T follicular helper cell (primary cell): Measurements from ENCODE around the gene MLXIP.
"Not testable (repeated sequence)": the region's sequence is repeated elsewhere in the genome, so short reads cannot be mapped to it uniquely, and the experiment has no call there.

Experiments
- DNase-seq: peaks from one replicate; pipeline ENCODE4 v3.0.0-alpha.2; 2020; ENCODE audit warnings: low read depth

The MLXIP gene

DNA sequence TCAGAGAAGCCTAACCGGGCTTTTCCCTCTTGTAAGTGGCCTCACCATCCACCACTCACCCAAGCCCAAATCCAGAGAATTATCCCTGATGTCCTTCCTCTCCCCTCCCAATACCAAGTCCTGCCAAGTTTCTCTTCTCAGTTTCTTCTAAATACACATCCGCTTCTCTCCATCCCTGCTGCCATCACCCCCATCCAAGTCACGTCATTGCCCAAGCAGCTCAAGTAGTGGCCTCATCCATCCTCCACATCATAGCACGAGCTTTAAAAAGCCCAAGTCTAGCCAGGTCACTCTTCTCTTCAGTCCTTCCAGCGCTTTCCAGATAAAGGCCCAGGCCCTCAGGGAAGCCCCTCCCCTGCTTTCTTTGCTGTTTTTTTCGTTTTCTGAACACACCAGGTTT, 70.1 kb downstream of the MLXIP start:
- no peak for DNase-seq

DNA sequence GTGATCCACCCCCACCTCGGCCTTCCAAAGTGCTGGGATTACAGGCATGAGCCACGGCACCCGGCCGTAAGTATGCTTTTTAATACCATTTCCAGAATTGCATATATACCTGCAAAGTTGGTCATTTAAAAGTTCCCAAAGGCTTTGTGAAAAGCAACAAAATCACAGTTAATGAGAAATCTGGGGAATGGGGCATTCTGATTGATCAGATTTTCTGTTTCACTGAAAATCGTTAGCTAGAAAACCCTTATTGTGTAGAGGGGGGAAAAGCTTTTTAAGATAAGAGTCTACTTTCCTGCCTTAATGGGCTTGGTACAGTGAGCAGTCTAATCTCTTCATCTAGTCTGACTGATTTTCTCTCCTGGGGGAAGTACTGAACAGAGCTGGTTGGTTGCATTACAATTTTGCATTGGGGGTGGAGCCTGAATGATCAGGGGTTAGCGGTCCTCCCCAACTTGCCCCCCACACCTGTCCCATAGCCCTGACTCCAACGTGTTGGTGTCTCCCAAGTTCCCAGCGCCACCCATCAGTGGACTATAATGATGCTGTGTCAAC, 71.6 kb downstream of the MLXIP start:
- DNase-seq: no peak

DNA sequence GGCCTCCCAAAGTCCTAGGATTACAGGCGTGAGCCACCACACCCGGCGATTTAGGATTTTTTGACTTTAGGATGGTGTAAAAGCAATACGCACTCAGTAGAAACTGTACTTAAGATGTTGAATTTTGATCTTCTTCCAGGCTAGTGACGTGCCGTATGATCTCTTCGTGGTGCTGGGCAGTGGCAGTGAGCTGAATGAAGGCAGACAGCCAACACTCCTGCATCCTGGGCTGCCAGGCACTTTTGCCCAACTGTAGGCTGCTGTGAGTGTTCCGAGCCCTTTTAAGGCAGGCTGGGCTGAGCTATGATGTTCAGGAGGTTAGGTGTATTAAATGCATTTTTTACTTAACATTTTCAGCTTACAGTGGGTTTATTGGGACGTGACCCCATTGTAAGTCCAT, 74.2 kb downstream of the MLXIP start:
- DNase-seq: no peak

DNA sequence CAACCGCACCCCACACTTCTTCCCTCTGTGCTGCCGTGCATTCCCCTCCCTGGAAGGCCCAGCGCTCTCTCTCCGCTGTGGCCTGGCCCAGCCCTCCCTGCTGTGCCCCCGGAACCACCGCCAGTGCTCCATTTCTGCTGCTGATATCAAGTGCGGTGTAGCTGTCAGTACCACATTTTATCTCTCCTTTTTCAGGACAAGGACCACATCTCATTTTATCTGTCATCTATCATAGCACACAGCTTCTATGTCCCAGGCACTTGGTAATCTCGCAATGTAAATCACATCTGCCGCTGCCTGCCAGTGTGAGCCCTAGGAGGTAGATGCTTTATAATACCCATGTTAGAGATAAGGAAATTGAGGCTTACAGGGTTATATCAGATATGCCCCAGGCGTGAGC, 77.1 kb downstream of the MLXIP start:
- no peak for DNase-seq

DNA sequence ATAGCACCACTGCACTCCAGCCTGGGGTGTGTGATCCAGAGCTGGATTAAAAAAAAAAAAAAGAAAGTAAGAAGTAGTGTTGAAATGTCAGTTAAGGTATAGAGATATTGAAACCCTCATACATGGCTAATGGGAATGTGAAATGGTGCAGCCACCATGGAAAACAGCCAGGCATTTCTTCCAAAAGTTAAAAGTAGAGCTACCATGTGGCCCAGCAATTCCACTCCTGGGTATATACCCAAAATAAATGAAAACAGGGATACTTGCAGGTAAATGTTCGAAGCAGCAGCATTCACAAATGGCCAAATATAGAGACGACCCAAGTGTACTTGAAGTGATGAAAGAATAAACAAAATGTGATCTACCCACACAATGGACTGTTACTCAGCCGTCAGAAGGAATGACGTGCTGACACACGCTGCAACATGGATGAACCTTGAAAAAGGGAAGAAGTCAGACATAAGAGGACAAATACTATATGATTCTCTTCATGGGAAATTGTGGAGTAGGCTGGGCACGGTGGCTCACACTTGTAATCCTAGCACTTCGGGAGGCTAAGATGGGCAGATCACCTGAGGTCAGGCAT, 80.2 kb downstream of the MLXIP start:
- DNase-seq: no peak

DNA sequence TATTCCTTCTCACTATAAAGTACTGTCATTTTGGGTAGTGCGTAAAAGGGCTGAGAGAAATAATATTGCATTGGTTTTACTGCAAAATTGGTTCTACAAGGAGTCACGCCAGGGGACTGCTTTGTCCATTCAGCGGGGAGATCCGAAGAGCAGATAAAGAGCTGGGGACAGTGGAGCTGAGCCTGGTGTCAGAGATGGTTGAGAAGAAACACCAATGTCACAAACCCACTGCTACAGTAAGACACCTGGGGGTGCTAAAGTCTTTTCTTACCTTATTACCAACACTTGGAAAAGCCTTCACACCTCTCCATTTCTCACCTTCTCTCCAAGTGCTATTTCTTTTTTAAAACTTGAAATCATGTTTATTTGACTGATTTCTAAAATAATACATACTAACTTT, 81.3 kb downstream of the MLXIP start:
- no peak for DNase-seq

DNA sequence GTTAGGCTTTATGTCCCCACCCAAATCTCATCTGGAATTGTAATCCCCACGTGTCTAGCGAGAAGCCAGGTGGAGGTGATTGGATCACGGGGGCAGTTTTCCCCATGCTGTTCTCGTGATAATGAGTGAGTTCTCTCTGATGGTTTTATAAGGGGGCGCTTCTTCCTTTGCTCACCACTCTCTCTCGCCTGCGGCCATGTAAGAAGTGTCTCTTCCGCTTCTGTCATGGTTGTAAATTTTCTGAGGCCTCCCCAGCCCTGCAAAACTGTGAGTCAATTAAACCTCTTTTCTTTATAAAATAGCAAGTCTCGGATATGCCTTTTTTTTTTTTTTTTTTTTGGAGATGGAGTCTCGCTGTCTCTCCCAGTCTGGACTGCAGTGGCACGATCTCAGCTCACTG, 82.2 kb downstream of the MLXIP start:
- DNase-seq: no peak

DNA sequence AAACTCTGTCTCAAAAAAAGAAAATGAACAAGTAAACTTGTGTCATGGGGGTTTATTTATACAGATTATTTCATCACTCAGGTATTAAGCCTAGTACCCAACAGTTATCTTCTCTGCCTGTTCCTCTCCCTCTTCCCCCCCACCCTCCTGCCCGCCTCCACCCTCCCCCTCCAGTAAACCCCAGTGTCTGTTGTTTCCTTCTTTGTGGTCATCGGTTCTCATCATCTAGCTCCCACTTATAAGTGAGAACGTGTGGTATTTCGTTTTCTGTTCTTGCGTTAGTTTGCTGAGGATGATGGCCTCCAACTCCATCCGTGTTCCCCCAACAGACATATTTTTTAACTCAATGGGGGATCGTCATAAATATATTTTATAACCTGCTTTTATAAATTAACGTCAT, 83.1 kb downstream of the MLXIP start:
- DNase-seq: no peak

DNA sequence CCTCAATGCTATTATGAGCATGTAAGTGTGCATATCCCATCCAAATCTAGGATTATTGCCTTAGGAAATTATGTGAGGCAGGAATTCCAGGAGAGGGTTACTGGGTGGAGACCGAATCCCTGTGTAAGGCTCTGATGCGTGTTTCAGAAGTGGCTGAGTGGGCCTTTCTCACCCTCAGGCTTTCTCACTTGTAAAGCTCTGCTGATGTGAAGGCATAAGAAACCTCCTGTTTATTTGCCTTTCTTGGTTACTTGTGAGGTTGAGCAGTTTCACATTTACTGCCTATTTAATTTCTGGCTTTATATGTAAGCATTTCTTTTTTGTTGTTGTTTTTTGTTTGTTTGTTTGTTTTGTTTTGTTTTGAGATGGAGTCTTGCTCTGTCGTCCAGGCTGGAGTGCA, 84.4 kb downstream of the MLXIP start:
- DNase-seq: no peak

DNA sequence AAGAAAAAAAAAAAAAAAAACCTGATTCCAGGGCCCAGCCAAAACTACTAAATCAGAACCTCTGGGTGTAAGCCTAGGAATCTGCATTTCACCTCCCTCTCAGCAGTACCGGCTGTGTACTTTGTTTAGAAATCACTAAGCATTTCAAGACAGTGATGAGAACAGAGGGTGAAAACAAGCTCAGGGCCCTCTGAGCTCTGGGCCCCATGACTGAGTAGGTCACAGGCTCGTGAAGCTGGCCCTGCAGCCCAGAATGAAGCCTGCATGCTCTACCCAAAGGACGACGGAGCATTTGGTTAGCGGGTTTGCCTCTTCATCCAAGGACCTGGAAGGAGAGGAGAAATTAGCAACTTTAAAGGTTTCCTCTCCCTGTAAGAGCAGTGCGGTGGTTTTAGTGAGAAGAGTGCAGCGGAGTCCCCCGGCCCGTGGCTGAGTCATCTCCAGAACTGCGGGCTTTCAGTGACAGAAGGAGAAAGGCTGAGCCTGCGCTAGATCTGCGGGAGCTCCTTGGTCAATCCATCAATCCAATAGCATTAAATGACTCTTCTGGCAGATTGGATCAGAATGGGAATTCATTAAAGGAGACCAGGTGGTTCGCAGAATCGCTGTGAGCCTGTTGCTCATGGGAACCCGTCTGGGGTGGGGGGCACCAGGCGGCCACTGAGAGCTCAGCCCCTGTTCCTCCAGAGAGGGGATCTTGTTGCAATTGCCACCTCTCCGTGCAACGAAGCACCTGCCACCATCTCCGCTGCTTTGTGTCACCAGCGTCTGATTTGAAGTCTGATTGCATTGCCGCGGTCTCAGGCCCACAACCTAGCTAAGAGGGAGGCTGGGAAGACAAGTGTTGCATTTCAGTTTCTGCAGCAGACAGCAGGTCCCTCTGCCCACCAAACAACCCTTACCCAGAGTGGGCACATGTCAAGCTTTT, 88.1 kb downstream of the MLXIP start:
- no peak for DNase-seq

DNA sequence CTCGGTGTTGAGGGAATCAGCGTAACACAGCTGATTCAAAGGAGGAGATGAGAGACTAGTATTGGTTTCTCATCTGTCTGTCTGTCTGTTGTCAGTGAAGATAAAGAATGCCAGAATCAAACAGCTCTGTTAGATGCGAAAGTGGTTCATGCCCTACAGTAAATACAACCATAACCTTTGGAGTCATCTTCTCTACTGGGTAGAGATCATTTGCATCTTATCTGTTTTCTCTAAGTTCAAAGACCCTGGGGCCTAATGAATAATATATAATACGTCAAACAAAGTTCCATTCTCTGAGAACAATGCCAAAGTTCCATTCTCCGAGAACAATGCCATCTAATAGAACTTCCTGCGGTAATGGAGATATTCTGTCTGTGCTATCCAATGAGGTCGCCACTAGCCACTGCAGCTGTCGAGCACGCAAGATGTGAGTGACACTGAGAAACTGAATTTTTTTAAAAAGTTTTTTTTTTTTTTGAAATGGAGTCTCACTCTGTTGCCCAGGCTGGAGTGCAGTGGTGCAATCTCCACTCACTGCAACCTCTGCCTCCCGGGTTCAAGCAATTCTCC, 88.9 kb downstream of the MLXIP start:
- no peak for DNase-seq

DNA sequence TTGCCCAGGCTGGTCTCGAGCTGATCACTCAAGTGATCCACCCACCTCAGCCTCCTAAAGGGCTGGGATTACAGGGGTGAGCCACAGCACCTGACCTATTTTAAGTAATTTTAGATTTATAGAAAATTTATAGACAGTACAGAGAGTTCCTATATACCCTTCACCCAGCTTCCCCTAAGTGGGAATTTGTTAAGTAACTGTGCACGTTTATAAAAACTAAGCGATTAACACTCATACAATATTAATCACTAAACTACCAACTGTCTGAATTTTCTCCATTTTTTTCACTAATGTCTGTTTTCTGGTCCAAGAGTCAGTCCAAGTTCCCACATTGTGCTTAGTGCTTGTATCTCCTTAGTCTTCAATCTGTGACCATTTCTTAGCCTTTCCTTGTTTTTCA, 89.9 kb downstream of the MLXIP start:
- no peak for DNase-seq

DNA sequence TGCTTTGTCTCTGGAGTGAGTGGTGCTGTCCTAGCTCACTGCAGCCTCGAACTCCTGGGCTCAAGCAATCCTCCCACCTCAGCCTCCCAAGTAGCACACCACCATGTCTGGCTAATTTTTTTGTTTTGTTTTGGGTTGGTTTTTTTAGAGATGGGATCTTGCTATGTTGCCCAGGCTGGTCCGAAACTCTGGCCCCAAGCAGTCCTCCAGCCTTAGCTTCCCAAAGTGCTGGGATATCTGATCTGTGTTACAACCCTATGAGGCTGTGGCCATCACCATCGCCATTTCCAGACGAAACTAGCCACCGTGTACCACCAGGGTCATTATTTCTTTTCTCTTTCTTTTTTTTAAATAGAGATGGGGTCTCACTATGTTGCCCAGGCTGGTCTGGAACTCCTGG, 92.8 kb downstream of the MLXIP start:
- DNase-seq: no peak

DNA sequence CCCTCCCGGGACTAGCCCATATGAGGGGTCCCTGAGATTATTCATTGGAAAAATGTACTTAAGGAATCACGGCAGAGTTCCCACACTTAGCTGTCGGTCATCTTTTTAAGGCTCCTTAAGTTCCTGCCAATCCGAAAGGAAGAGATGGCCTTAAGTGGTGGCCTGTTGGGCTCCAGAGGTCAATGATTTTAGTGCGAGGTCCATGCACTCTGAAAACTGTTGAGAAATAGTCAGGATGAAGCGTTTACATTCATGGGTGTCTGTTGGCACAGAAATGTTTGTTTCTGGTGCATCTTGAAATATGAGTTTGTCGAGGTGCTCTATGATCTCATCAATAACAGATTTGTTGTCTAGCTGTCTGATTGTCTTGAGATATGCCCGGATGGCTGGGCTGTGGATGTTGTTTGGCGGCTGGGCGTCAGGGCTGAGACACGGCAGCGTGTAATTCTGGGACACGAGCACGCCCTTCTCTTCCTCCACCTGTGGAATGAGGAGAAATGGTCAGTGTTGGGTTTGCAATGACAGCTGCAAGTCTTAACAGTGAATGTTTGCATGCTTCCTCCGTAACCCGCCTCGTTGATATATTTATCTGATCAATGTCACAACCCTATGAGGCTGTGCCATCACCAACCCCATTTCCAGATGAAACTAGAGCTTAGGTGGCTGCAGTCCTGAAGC, 93.8 kb downstream of the MLXIP start:
- DNase-seq: no peak

DNA sequence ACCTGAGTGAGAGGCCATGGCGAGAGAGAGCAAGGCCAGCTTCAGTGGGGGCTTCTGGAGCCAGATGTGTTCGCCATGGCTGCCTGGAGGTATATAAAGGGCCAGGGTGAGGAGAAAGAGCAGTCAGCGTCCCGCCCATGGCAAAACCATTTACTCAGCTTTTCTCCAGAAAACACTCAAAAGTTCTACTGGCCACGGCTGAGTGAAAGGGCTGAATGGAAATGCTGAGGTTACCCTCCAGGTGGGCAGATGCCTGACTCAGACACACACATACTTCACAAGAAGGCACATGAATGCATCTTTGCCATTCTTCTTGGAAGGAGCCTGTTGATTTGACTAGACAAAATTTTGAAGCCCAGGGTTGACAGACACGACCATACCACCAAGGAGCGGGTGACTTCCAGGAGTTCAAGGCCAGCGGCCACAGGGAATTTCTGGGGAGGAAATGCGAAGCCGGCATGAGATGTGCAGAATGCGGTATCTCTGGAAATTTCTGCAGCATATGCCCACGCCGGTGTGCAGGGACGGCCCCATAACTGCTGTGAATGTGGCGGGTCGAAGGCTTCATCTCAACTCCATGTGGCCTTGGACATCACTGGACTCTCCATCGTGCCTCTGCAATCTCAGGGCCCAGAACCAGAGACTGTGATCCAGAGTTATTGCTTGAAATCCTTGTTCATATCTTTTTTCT, 95.7 kb downstream of the MLXIP start, which contains the start of gene IL31:
Gene IL31 (minus strand): TSS at position 67 of the 691 bp plus-strand sequence. CDS start 49 bp downstream, at position 18.
- no peak for DNase-seq

DNA sequence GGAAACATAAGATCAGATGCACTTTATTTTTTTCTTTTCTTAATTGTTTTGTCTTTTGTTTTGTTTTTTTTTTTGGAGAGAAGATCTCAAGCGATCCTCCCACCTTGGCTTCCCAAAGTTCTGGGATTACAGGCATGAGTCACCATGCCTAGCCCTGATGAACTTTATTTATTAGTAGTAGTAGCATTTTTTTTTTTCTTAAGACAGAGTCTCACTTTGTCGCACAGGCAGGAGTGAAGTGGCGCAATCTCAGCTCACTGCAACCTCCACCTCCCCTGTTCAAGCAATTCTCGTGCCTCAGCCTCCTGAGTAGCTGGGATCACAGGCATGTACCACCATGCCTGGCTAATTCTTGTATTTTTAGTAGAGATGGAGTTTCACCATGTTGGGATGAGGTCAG, 97.9 kb downstream of the MLXIP start:
- DNase-seq: not testable (repeated sequence)

DNA sequence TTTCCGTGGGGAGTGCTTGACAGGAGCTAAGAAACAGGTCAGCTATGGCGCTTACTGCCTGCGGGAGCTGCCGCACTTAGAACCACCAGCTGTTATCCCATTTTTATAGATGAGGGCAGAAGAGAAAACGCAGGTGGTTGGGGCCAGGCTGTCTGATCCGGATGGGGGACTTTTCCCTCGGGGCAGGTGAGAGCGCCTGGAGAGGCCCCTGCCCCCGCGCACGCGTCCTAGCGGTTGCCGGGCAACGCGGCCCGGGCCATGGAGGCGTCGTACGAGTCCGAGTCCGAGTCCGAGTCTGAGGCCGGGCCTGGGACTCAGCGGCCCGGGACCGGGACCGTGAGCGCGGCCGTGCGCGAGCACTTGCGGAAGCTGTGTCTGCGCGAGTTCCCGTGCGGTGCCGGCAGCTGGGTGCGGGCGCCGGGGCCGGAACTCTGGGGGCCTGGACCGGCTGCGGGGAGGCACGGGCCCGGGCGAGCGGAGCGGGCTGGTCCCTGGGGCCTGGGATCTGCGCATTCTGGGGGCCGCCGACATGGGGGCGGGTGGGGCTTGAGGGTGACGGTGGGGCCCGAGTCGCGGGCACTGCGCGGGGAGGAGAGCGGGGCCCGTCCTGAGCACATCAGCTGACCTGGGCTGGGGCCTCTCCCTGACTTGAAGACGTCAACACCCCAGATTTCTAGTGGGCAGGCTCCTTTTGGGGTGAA, 104.5 kb downstream of the MLXIP start, which contains the start of gene LRRC43:
Gene LRRC43 (plus strand): TSS at position 237 of the 701 bp plus-strand sequence. CDS start 22 bp downstream, at position 259.
- no peak for DNase-seq

DNA sequence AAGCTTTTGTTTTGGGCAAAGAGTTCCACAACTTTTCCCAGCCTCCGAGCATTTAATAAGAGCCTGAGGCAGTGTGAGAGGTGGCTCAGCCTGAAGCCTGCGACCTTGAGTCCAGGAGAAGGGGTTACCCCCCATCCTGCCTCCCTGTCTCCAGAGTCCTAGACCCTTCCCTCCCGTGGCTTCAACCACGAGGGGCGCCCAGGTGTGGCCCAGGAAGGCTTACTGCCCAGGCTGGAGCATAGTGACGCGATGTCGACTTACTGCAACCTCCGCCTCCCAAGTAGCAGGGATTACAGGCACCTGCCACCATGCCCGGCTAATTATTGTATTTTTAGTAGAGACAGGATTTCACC, 105.0 kb downstream of the MLXIP start:
- DNase-seq: no peak

DNA sequence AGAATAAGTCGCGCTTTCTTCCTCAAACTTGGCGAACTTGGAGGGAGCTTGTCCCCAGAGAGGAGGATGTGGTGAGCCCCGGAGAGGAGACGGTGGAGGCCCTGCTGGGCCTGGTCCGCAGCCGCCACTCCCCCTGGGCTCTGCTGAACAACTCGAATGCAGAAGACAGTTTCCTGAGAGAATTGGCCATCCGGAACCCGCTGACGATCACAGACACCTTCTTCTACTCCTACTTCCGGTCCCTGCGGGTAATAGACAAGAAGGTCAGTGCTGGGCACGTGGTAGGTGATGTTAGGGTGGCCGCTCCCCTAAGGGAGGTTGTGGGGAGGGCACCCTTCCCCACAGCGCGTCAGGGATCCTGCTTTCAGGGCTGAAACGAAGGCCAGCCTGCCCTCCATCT, 106.0 kb downstream of the MLXIP start:
- no peak for DNase-seq

DNA sequence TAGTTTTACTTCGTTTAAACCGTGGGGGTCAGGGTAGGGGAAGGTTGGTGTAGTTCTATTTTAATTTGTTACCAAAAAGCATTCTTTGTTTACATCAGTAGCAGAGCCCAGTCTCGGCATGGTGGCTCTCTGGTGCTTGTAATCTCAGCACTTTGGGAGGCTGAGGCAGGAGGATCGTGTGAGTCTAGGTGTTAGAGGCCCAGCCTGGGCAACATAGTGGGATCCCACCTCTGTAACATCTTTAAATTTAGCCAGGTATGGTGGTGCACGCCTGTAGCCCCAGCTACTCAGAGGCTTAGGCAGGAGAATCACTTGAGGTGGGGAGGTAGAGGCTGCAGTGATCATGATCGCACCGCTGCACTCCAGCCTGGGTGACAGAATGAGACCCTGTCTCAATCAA, 106.5 kb downstream of the MLXIP start:
- no peak for DNase-seq

DNA sequence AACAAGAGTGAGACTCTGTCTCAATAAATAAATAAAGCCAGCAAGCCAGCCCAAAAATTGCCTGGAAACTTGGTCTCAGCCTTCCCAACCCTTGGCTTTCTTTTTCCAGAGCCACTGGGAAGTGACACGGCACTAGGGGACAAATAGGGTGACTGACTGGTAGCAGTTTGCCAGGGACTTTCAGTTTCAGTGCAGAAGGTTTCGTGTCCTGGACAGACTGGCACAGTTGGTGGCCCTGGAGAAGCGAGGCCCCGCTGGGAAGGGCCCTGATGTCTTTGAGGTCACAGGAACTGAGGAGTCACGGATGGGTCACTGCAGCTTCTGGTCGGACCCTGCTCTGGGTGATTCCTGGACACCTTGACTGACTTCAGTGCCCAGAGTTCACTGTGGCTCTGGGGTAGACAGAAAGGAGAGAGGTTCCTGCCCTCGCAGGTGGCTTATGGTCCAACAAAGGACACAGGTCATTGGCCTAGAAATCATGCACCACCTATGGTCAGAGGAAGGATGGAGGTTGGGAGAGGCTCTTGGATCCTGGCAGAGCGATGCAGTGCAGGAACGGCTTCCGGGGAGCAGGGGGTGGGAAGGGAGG, 107.0 kb downstream of the MLXIP start:
- DNase-seq: no peak
